ENCODE results near the gene VAV3.

Gene VAV3

GRCh38 chr1:107526524-107527198 lies 438.3 kb downstream of the VAV3 start:
- no peak for DNase-seq

GRCh38 chr1:107525961-107526360 lies 439.0 kb downstream of the VAV3 start:
- DNase-seq, result no peak

GRCh38 chr1:107525145-107525544 lies 439.8 kb downstream of the VAV3 start:
- DNase-seq, result no peak

GRCh38 chr1:107524301-107524700 lies 440.7 kb downstream of the VAV3 start:
- no peak for DNase-seq

GRCh38 chr1:107523736-107524135 lies 441.2 kb downstream of the VAV3 start:
- DNase-seq, result no peak

GRCh38 chr1:107523061-107523460 lies 441.9 kb downstream of the VAV3 start:
- DNase-seq, result no peak
